Uterus (tissue), 2 donors: ENCODE measurements around the gene MUC12.

Experiments
- CTCF ChIP-seq, 4 experiments: fragments of 200-600 bp in 2 of 4; fragments of 450-650 bp in 2 of 4; sonication (generic) in 2 of 4; IDR thresholded peaks; one replicate each; pipeline ENCODE4 v1.5.1; 2016 to 2019; ENCODE audit warnings: antibody characterized with exemption in 4 of 4, mild to moderate bottlenecking in 2 of 4, moderate library complexity in 1 of 4
- POLR2A ChIP-seq, 2 donors: fragments of 450-650 bp; IDR thresholded peaks; one replicate each; pipeline ENCODE4 v1.6.1; 2016; ENCODE audit warnings: antibody characterized with exemption in 2 of 2, mild to moderate bottlenecking in 1 of 2, moderate library complexity in 1 of 2

GRCh38 chr7:100968031-100968430 is 1.3 kb upstream of the MUC12 start:
- TF ChIP-seq CTCF (IDR thresholded peaks at IDR 0.05) (no peak), POLR2A (IDR thresholded peaks at IDR 0.05) (no peak)
